SU-DHL-6 (cell line): ENCODE data around the gene SIGLEC12.

ENCODE experiments used
- H2AFZ ChIP-seq: fragments of 200-600 bp; sonication (generic); 2 replicates; pipeline ENCODE4 v1.6.1; 2014; ENCODE audit warnings: low read depth, mild to moderate bottlenecking, moderate library complexity, mixed read lengths, antibody characterized with exemption, low read length; ENCODE audit not compliant: severe bottlenecking
- H3F3A ChIP-seq: fragments of 200-600 bp; shearing (Covaris generic); 2 replicates; pipeline ENCODE4 v1.6.0; 2016; ENCODE audit warnings: antibody characterized with exemption, mild to moderate bottlenecking; ENCODE audit not compliant: insufficient read depth
- H3K27ac ChIP-seq: fragments of 200-600 bp; sonication (generic); 2 replicates; pipeline ENCODE4 v1.5.1; 2016; ENCODE audit warnings: low read depth, mild to moderate bottlenecking, low read length, moderate library complexity, mixed read lengths
- H3K27me3 ChIP-seq: fragments of 200-600 bp; sonication (generic), shearing (Covaris generic); 2 replicates; pipeline ENCODE4 v1.6.0; 2014; ENCODE audit warnings: mild to moderate bottlenecking, low read length
- H3K36me3 ChIP-seq: fragments of 200-600 bp; sonication (generic); 2 replicates; pipeline ENCODE4 v1.6.1; 2014; ENCODE audit warnings: mild to moderate bottlenecking, low read length, mixed read lengths
- H3K4me2 ChIP-seq: fragments of 300-600, 200-600 bp; shearing (Covaris generic), sonication (generic); 2 replicates; pipeline ENCODE4 v1.6.0; 2014; ENCODE audit warnings: low read length, low read depth, mild to moderate bottlenecking; ENCODE audit not compliant: poor library complexity, severe bottlenecking
- H3K4me3 ChIP-seq: fragments of 200-600 bp; sonication (generic); 2 replicates; pipeline ENCODE4 v1.5.1; 2014; ENCODE audit warnings: antibody characterized with exemption, low read length, mild to moderate bottlenecking, mixed read lengths; ENCODE audit not compliant: insufficient read depth, poor library complexity, severe bottlenecking
- H3K79me2 ChIP-seq: fragments of 200-600 bp; sonication (generic); 2 replicates; pipeline ENCODE4 v1.6.1; 2014; ENCODE audit warnings: mild to moderate bottlenecking, low read length, moderate library complexity; ENCODE audit not compliant: insufficient read depth
- H3K9ac ChIP-seq: fragments of 200-600 bp; sonication (generic); 2 replicates; pipeline ENCODE4 v1.7.0; 2014; ENCODE audit warnings: mild to moderate bottlenecking, low read length
- H3K9me2 ChIP-seq: fragments of 200-600 bp; sonication (generic); replicated peaks from 2 replicates; pipeline ENCODE4 v1.6.1; 2014; ENCODE audit warnings: low read length; ENCODE audit not compliant: insufficient read depth
- H3K9me3 ChIP-seq: fragments of 200-600 bp; sonication (generic); 2 replicates; pipeline ENCODE4 v1.6.1; 2014; ENCODE audit warnings: low read length, mixed read lengths; ENCODE audit not compliant: insufficient read depth
- H4K20me1 ChIP-seq: fragments of 200-600 bp; sonication (generic); 2 replicates; pipeline ENCODE4 v1.6.1; 2014; ENCODE audit warnings: low read depth, mild to moderate bottlenecking, antibody characterized with exemption, low read length, moderate library complexity, mixed read lengths
- EZH2phosphoT487 ChIP-seq: fragments of 200-600 bp; sonication (generic), shearing (Covaris generic); conservative IDR thresholded peaks from 2 replicates; pipeline ENCODE4 v1.6.1; 2018; ENCODE audit warnings: mild to moderate bottlenecking, antibody characterized with exemption, low read length, moderate library complexity, mixed read lengths
- TF ChIP-seq, protein P1 (sequence below): fragments of 200-600 bp; sonication (generic); IDR thresholded peaks from one replicate; pipeline ENCODE4 v1.5.1; 2017; ENCODE audit warnings: antibody characterized with exemption, mild to moderate bottlenecking, low read length, moderate library complexity; ENCODE audit not compliant: insufficient read depth, poor library complexity, severe bottlenecking

Gene SIGLEC12

DNA sequence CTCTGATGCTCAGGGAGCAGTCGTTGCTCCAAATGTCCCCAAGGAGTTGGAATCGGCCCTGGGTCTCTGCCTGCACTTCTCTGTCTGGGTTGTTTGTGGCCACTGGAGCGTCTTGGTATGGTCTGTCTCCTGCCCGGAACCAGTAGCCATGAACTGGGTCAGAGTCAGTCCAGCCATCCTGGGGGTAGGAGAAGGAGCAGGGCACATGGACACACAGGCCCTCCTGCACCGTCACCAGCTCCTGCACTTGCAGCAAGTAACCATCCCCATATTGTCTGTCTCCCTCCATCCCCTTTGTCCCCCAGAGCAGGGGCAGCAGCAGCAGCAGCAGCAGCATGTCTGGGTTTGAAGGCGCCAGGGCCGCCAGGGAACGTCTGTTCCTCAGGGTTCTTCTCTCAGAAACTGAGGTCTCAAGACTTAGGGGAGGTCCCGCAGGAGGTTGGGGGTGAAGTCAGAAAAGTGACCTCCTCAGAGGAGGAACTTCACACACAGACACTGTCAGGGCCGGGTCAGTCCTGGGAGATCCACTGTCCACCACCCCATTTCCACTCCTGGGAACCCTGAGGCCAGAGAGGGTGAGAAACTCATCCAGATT is 43.5 kb downstream of the SIGLEC12 start, which contains the start of gene SIGLEC8:
SIGLEC8 (minus strand) TSS at position 404 of the 595 bp plus-strand sequence; CDS start at position 337, 67 bp downstream.
- H3K79me2 ChIP-seq = no peaks in the 10 kb centered on the region
- TF ChIP-seq EZH2phosphoT487 = no peak
- TF ChIP-seq, protein P1, sequence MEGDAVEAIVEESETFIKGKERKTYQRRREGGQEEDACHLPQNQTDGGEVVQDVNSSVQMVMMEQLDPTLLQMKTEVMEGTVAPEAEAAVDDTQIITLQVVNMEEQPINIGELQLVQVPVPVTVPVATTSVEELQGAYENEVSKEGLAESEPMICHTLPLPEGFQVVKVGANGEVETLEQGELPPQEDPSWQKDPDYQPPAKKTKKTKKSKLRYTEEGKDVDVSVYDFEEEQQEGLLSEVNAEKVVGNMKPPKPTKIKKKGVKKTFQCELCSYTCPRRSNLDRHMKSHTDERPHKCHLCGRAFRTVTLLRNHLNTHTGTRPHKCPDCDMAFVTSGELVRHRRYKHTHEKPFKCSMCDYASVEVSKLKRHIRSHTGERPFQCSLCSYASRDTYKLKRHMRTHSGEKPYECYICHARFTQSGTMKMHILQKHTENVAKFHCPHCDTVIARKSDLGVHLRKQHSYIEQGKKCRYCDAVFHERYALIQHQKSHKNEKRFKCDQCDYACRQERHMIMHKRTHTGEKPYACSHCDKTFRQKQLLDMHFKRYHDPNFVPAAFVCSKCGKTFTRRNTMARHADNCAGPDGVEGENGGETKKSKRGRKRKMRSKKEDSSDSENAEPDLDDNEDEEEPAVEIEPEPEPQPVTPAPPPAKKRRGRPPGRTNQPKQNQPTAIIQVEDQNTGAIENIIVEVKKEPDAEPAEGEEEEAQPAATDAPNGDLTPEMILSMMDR = no peak
- H3K4me2 ChIP-seq = no peak within 1 kb of the TSS
- no peak within 1 kb of the TSS for H3K4me3 ChIP-seq
- H3K27ac ChIP-seq = no peak within 1 kb of the TSS
- no peak within 1 kb of the TSS for H3K9ac ChIP-seq
- H3F3A ChIP-seq = no peaks in the 10 kb centered on the region
- no peaks in the 10 kb centered on the region for H3K9me3 ChIP-seq
- no peaks in the 10 kb centered on the region for H4K20me1 ChIP-seq
- H3K36me3 ChIP-seq = no peaks in the 10 kb centered on the region
- no peaks in the 10 kb centered on the region for H3K27me3 ChIP-seq
- H2AFZ ChIP-seq = no peak within 1 kb of the TSS
- H3K9me2 ChIP-seq = no peaks in the 10 kb centered on the region

DNA sequence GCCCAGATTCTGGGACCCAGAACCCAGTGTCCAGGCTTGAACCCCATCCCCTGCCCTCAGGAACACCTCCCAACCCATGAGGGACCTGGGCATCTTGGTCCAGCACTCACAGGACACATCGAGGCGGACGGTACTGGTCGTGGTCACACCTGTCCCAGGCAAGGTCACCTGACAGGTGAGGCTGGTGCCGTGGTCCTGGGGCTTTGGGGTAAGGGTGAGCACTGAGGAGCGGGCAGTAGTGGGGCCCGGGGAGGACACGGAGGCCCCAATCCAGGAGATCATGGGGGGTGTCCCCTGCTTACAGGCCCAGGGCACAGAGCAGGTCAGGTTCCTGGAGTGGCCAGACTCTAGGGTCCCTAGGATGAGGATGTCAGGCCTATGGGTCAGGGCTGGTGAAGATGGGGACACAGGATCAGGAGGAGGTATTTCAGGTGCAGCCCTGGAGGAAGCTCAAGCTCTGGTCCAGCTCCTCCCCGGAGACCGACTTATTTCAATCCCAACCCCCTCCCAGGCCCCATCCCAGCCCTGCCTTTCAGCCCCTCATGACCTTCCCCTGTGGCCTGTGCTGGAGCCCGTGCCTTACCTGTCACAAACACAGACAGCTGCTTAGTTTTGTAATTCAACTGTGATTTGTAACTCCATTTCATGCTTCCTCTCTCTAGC is 44.1 kb downstream of the SIGLEC12 start:
- Histone ChIP-seq H3K4me2 (no peak overlapping the region), H3K79me2 (no peaks in the 10 kb centered on the region), H3K9me2 (no peaks in the 10 kb centered on the region), H3K9me3 (no peaks in the 10 kb centered on the region), H3K27ac (no peak overlapping the region), H3F3A (no peaks in the 10 kb centered on the region), H2AFZ (no peak overlapping the region), H3K9ac (no peak overlapping the region), H3K36me3 (no peaks in the 10 kb centered on the region), H3K27me3 (no peaks in the 10 kb centered on the region), H4K20me1 (no peaks in the 10 kb centered on the region), H3K4me3 (no peak overlapping the region)
- TF ChIP-seq, protein P1 = no peak
- TF ChIP-seq EZH2phosphoT487 = no peak

DNA sequence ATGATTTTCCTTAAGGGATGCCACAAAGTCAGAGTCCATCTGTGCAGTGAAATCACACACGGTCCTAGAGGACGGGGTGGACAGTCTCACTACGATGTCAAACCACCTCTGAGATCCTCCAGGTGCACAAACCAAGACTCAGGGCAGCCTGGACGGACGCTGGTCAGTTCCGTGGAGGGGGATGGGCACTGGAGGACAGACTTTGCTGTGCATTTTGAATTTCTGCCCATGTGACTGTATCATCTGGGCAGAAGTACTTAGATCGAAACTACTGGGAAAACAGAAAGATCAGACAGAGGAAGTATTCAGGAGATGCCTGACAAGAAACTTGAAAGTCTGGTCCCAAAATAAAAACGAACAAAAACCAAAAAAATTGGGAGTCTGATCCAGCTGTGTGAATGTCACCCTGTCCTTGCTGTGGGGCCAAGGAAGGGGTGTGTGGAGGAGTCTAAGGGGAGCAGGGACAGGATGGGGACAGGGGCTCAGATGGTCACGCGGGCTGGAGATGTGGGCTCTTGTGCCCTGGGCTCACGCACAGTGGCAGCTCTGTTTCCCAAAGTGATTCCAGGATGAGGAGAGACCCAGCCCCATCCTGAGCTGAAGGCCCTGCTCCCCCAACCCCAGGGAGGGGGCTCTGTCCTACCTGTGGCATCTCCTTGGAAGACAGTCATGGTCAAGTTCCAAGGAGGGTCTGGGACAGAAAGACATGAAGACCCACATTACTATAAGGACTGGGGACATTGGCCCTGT is 44.9 kb downstream of the SIGLEC12 start:
- Histone ChIP-seq H3K9me3 (no peaks in the 10 kb centered on the region), H3K27ac (no peak overlapping the region), H3F3A (no peaks in the 10 kb centered on the region), H4K20me1 (no peaks in the 10 kb centered on the region), H3K79me2 (no peaks in the 10 kb centered on the region), H3K9me2 (no peaks in the 10 kb centered on the region), H3K36me3 (no peaks in the 10 kb centered on the region), H3K27me3 (no peaks in the 10 kb centered on the region), H2AFZ (no peak overlapping the region), H3K4me3 (no peak overlapping the region), H3K4me2 (no peak overlapping the region), H3K9ac (no peak overlapping the region)
- TF ChIP-seq, protein P1 = no peak
